Measurements from ENCODE around the gene PLEKHJ1. TPM values are rescaled to one million over a fixed set of nuclear protein-coding genes. Genes with fewer than 3 reads are reported as not detected.
A peak's percentile ranks its signal among the peaks of the same experiment; 100 is the strongest.

Gene PLEKHJ1
- total RNA-seq, 4 donors from 2014 or later, result 36.1 to 78.0 (median 62.9) TPM

DNA sequence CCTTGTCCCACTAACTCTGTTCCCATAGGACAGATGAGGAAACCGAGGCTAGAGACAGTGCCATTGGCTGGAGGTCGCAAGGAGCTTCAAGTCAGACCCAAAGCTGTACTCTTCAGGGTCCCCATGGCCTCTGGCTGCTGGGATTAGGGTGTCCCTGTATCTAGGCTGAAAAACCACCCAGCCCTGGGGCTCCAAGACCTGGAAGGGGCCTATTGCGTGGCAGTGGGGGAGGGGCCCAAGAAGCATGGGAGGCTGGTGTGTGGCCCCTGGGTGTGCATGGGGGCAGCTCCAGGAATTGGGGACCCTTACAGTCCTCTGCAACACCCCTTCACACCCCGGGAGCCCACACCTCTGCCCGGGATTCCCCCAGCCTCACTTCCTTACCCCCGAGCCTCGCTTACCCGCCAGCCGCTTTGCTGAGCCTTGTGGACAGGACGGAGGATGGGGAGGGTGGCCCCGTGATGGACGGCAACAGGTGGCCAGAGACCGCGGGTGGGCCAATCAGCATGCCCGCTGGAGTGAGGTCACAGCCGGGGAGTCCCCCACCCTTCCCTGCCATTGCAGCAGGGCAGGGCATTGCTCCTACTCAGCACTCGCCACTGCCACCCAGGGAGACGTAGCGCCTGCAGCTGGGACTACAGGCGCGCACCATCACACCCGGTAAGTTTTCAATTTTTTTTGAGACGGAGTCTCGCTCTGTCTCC, 20.0 kb upstream of the PLEKHJ1 start, which contains the start of gene JSRP1:
JSRP1 (minus strand) TSS at position 436 of the 704 bp plus-strand sequence. CDS start 1,103 bp downstream, outside the sequence.
- Histone ChIP-seq H3K27ac (no peak within 1 kb of the TSS), H3K9me3 (no peaks in the 10 kb centered on the region), H3K36me3 (no peaks in the 10 kb centered on the region), H3K4me1 (peaks cover 37% of the 10 kb centered on the region), H3K27me3 (peaks cover 30% of the 10 kb centered on the region), H3K4me3 (no peak within 1 kb of the TSS)
- WGBS, result 85% methylated on average over 14 of the region's 24 CpGs
- no peak for DNase-seq (ENCODE audit: low spot score in 2 of 2)
- no peak for TF ChIP-seq POLR2A (IDR thresholded peaks at IDR 0.05)
- TF ChIP-seq EP300 (IDR thresholded peaks at IDR 0.05), result no peak

DNA sequence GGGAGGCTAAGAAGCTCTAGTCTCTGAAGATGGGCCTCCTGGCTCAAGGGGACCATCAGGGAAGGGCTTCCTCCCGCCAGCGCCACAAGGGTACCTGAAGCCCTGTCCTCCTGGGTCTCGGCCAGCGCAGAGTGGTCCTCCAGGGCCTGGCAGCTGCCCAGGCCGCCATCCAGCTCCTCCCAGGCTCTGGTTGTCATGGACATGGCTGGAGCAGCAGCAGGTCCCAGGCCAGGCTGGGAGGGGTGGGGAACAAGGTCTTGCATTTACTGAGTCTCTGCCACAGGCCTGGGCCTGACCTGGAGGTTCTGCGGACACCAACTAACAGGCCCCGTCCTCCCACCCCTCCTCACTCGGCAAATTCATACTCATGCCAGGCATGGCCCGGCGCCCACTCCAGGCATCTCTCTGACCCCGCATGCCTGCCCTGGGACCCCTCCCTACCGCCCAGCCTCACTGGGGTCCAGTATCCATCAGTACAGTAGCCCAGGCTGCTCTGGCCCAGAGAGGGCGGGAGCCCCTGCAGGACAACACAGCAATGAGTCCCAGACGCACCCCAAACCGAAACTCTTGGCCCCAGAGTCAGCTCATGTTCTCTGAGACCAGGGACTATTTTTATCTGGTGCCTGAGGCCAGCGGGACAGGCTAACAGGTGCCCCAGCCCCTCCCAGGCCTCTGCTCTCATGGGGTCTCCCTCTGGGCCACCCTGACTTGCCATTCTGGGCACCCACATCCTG, 19.1 kb upstream of the PLEKHJ1 start:
- Histone ChIP-seq H3K27me3 (peaks cover 38% of the 10 kb centered on the region), H3K9me3 (no peaks in the 10 kb centered on the region), H3K27ac (no peak overlapping the region), H3K4me3 (no peak overlapping the region), H3K36me3 (no peaks in the 10 kb centered on the region), H3K4me1 (peaks cover 42% of the 10 kb centered on the region)
- DNase-seq (ENCODE audit: low spot score in 2 of 2), result no peak
- TF ChIP-seq EP300 (IDR thresholded peaks at IDR 0.05) (no peak), POLR2A (IDR thresholded peaks at IDR 0.05) (no peak), POLR2AphosphoS5 (IDR thresholded peaks at IDR 0.05) (no peak)
- TF ChIP-seq, protein P1, sequence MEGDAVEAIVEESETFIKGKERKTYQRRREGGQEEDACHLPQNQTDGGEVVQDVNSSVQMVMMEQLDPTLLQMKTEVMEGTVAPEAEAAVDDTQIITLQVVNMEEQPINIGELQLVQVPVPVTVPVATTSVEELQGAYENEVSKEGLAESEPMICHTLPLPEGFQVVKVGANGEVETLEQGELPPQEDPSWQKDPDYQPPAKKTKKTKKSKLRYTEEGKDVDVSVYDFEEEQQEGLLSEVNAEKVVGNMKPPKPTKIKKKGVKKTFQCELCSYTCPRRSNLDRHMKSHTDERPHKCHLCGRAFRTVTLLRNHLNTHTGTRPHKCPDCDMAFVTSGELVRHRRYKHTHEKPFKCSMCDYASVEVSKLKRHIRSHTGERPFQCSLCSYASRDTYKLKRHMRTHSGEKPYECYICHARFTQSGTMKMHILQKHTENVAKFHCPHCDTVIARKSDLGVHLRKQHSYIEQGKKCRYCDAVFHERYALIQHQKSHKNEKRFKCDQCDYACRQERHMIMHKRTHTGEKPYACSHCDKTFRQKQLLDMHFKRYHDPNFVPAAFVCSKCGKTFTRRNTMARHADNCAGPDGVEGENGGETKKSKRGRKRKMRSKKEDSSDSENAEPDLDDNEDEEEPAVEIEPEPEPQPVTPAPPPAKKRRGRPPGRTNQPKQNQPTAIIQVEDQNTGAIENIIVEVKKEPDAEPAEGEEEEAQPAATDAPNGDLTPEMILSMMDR (IDR thresholded peaks at IDR 0.05), result no peak
- WGBS, result 93% methylated on average over 11 of the region's 16 CpGs

DNA sequence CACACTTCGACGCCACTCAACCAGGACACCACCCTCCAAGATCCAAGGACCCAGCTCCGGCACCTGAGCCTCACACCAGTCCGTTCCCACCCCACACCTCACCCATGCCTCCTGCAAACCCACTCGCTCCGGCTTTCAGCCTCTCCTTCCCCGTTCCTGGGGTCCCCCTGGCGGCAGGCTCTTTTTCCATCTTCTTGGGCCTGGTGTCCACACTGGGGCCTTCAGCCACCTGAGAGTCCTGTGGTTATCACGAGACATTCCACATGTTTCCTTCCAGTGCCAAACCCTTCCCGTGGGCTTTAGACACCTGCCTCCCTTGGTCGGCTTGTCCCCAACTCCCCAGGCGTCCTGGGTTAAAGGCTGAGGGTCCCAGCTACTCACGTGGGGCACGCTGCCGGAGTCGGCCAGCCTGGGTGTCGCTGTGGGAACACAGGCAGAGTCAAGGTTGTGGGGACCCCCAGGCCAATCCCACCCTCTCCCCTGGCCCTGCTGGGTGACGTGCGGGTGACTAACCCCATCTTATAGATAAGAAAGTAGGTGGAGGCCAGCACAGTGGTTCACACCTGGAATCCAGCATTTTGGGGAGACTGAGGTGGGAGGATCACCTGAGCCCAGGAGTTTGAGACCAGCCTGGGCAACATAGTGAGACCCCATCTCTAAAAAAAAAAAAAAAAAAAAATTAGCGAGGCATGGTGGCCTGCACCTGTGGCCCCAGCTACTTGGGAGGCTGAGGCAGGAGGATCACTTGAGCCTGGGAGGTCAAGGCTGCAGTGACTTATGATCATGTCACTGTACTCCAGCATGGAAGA, 18.1 kb upstream of the PLEKHJ1 start:
- H3K4me1 ChIP-seq, result peaks cover 44% of the 10 kb centered on the region
- H3K36me3 ChIP-seq, result no peaks in the 10 kb centered on the region
- peaks cover 49% of the 10 kb centered on the region for H3K27me3 ChIP-seq
- DNase-seq (ENCODE audit: low spot score in 2 of 2), result no peak
- 86% methylated on average over 20 of the region's 20 CpGs for WGBS
- no peaks in the 10 kb centered on the region for H3K9me3 ChIP-seq
- TF ChIP-seq POLR2AphosphoS5 (IDR thresholded peaks at IDR 0.05) (no peak), POLR2A (IDR thresholded peaks at IDR 0.05) (no peak), EP300 (IDR thresholded peaks at IDR 0.05) (no peak)
- TF ChIP-seq, protein P1 (IDR thresholded peaks at IDR 0.05), result no peak
- H3K4me3 ChIP-seq, result no peak overlapping the region
- no peak overlapping the region for H3K27ac ChIP-seq

DNA sequence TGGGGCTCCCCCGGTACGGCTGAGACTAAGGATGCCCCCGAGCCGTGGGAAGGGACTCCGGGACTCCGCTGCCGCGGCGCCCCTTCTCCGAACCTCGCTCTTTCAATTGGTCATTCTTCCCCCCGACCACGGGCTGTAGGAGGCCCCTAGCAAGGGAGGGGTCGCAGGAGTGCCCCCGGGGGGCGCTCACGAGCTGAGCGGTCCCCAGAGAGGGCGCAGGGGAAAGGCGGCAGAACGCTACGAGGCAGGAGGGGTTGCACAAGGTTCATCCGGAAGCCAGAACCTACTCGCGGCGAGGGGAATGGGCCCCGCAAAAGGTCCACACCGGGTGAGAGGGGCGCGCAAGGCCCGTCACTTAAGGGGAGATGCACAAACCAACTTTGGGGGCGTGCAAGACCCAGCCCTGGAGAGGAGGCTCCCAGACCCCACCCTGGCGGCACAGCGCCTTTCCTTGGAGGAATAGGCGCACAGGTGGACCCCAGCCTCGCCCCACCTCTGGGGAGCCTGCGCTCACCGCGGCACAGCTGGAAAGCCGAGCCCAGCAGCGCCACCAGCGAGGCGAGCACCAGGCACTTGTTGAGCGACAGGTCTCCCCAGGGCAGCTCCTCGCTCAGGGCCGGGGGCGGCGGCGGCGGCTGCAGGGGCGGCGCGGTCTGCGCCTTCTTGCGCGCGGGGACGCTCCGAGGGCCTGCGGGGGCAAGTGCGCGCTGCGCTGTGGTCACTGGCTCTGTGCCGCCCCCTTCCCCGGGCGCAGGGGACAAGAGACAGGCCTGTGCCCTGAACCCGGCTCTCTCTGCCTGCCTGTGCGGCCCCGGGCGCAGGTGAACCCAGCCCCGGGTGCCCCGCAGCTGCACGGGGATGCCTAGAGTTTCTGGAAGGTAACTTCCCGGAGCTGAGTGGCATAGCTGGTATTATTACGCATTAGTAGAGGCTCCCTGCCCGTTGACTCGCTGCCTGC, 17.3 kb upstream of the PLEKHJ1 start:
- Histone ChIP-seq H3K27me3 (peaks cover 51% of the 10 kb centered on the region), H3K4me1 (peaks cover 44% of the 10 kb centered on the region), H3K4me3 (peak overlapping the region; percentile 37), H3K27ac (no peak overlapping the region), H3K36me3 (peaks cover 9% of the 10 kb centered on the region), H3K9me3 (no peaks in the 10 kb centered on the region)
- TF ChIP-seq POLR2A (IDR thresholded peaks at IDR 0.05) (no peak), EP300 (IDR thresholded peaks at IDR 0.05) (no peak), POLR2AphosphoS5 (IDR thresholded peaks at IDR 0.05) (no peak)
- TF ChIP-seq, protein P1 (IDR thresholded peaks at IDR 0.05), result no peak
- DNase-seq (ENCODE audit: low spot score in 2 of 2), result no peak
- 44% methylated on average over 5 of the region's 77 CpGs for WGBS

DNA sequence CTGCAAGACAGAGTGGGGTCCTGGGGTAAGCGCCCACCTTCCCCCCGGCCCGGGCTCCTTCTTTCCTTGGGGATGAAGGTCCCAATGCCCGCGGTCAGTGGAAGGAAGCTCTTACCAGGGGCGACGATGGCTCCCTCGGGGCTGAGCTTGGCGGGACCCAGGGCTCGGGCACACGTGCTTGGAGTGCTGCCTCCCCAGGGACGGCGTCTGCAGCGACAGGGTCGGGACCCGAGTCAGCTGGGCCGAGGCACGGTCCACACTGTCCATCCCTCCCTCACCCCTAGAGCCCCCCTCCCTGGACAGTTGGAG, 16.6 kb upstream of the PLEKHJ1 start:
- H3K9me3 ChIP-seq, result no peaks in the 10 kb centered on the region
- H3K27ac ChIP-seq, result no peak overlapping the region
- no peak for DNase-seq (ENCODE audit: low spot score in 2 of 2)
- H3K36me3 ChIP-seq, result peaks cover 15% of the 10 kb centered on the region
- TF ChIP-seq POLR2AphosphoS5 (IDR thresholded peaks at IDR 0.05) (no peak), EP300 (IDR thresholded peaks at IDR 0.05) (no peak), POLR2A (IDR thresholded peaks at IDR 0.05) (no peak)
- TF ChIP-seq, protein P1 (IDR thresholded peaks at IDR 0.05), result no peak
- WGBS, result 11% methylated on average over 14 of the region's 18 CpGs
- peaks cover 44% of the 10 kb centered on the region for H3K4me1 ChIP-seq
- H3K4me3 ChIP-seq, result peak overlapping the region; percentile 37
- H3K27me3 ChIP-seq, result peaks cover 51% of the 10 kb centered on the region

Measured in suprapubic skin (tissue), 4 donors.